ENCODE measurements around the gene ZBED3. TPM values are rescaled to one million over a fixed set of nuclear protein-coding genes. Genes with fewer than 3 reads are reported as not detected.

ZBED3 gene
- total RNA-seq, 2 experiments from 2014 or later = 5.2 to 6.8 TPM

- Mint-ChIP-seq H3K4me3 (peak overlapping the region; percentile 40), H3K27ac (no peak overlapping the region), H3K4me1 (ENCODE audit: low read depth) (peaks cover 8% of the 10 kb centered on the region), H3K36me3 (ENCODE audit: low read depth) (peaks cover 17% of the 10 kb centered on the region), H3K27me3 (no peaks in the 10 kb centered on the region), H3K9me3 (no peaks in the 10 kb centered on the region)
- ATAC-seq (no peak), DNase-seq (no peak)
- CTCF ChIA-PET = interaction anchor here (0.6 to 2.9 kb wide), 29 partner anchors 10 to 437 kb away, joined by 3 to 69 read pairs (median 3); partner anchors contain the start of genes AGGF1, WDR41 and ZBED3
- POLR2A ChIA-PET = interaction anchor here (1.2 to 2.3 kb wide), 4 partner anchors 9 to 415 kb away, joined by 3 to 15 read pairs (median 4); partner anchors contain the start of genes AGGF1, WDR41 and ZBED3
- intact Hi-C loops (cut with micrococcal nuclease) = no loop called here
- peak; percentile 43 for TF ChIP-seq CTCF (IDR thresholded peaks at IDR 0.05)
Measured at GRCh38 chr5:77077829-77078176, 9.3 kb downstream of the ZBED3 start.

GRCh38 chr5:77076961-77077828 is 9.9 kb downstream of the ZBED3 start:
- H3K36me3 Mint-ChIP-seq (ENCODE audit: low read depth) = peaks cover 13% of the 10 kb centered on the region
- peaks cover 5% of the 10 kb centered on the region for H3K4me1 Mint-ChIP-seq (ENCODE audit: low read depth)
- ChIA-PET CTCF (interaction anchor here (0.7 to 2.9 kb wide), 29 partner anchors 10 to 438 kb away, joined by 3 to 69 read pairs (median 4); partner anchors contain the start of genes AGGF1, WDR41 and ZBED3), POLR2A (interaction anchor here (1.2 to 2.3 kb wide), 4 partner anchors 10 to 415 kb away, joined by 3 to 15 read pairs (median 4); partner anchors contain the start of genes AGGF1, WDR41 and ZBED3)
- no peaks in the 10 kb centered on the region for H3K27me3 Mint-ChIP-seq
- peak overlapping the region; percentile 53 for H3K4me3 Mint-ChIP-seq
- intact Hi-C loops (cut with micrococcal nuclease) = no loop called here
- DNase-seq (peak; percentile 70), ATAC-seq (peak; percentile 87)
- H3K27ac Mint-ChIP-seq = no peak overlapping the region
- no peaks in the 10 kb centered on the region for H3K9me3 Mint-ChIP-seq
- peak; percentile 90 for TF ChIP-seq CTCF (IDR thresholded peaks at IDR 0.05)

GRCh38 chr5:77074745-77075144 is 12.3 kb downstream of the ZBED3 start:
- Mint-ChIP-seq H3K36me3 (ENCODE audit: low read depth) (peaks cover 10% of the 10 kb centered on the region), H3K27me3 (no peaks in the 10 kb centered on the region), H3K4me1 (ENCODE audit: low read depth) (peaks cover 5% of the 10 kb centered on the region), H3K4me3 (no peak overlapping the region), H3K9me3 (no peaks in the 10 kb centered on the region), H3K27ac (no peak overlapping the region)
- no peak for TF ChIP-seq CTCF (IDR thresholded peaks at IDR 0.05)
- ChIA-PET POLR2A (no interaction called here), CTCF (no interaction called here)
- DNase-seq (no peak), ATAC-seq (no peak)
- intact Hi-C loops (cut with micrococcal nuclease) = no loop called here

- peaks cover 5% of the 10 kb centered on the region for H3K4me1 Mint-ChIP-seq (ENCODE audit: low read depth)
- no peak for ATAC-seq
- CTCF ChIA-PET = no interaction called here
- H3K4me3 Mint-ChIP-seq = no peak overlapping the region
- H3K27me3 Mint-ChIP-seq = no peaks in the 10 kb centered on the region
- intact Hi-C loops (cut with micrococcal nuclease) = no loop called here
- no peak for TF ChIP-seq CTCF (IDR thresholded peaks at IDR 0.05)
- no peak for DNase-seq
- H3K27ac Mint-ChIP-seq = no peak overlapping the region
- POLR2A ChIA-PET = no interaction called here
- peaks cover 10% of the 10 kb centered on the region for H3K36me3 Mint-ChIP-seq (ENCODE audit: low read depth)
- no peaks in the 10 kb centered on the region for H3K9me3 Mint-ChIP-seq
Measured at GRCh38 chr5:77073667-77074066, 13.4 kb downstream of the ZBED3 start.
